Muscle of leg (tissue), 11 donors: Measurements from ENCODE around the gene FOXD4L6. TPM values are rescaled to one million over a fixed set of nuclear protein-coding genes. Genes with fewer than 3 reads are reported as not detected.
"Not testable (repeated sequence)": the region's sequence is repeated elsewhere in the genome, so short reads cannot be mapped to it uniquely, and the experiment has no call there.

ENCODE experiments used
- DNase-seq: peaks from one replicate; pipeline ENCODE4 v3.0.0; 2013
- H3K27ac ChIP-seq: one replicate; pipeline ENCODE4 v1.5.1; 2013; ENCODE audit warnings: mild to moderate bottlenecking, low read length, control low read depth
- H3K27me3 ChIP-seq: one replicate; pipeline ENCODE4 v1.6.1; 2013; ENCODE audit warnings: low read length; ENCODE audit not compliant: control insufficient read depth, insufficient read depth
- H3K36me3 ChIP-seq: one replicate; pipeline ENCODE4 v1.6.1; 2013; ENCODE audit warnings: low read length; ENCODE audit not compliant: control insufficient read depth, insufficient read depth
- H3K4me1 ChIP-seq: one replicate; pipeline ENCODE4 v1.6.1; 2013; ENCODE audit warnings: low read length; ENCODE audit not compliant: control insufficient read depth, insufficient read depth
- H3K4me3 ChIP-seq: one replicate; pipeline ENCODE4 v1.5.1; 2013; ENCODE audit warnings: low read length, control low read depth
- H3K9me3 ChIP-seq: replicated peaks from 2 replicates; pipeline ENCODE4 v1.6.1; 2013; ENCODE audit warnings: low read depth, low read length; ENCODE audit not compliant: control insufficient read depth
- WGBS: methylation state at CpG from one replicate; pipeline ENCODE4 v1.1.5; 2013; ENCODE audit warnings: missing lambda C conversion rate; ENCODE audit not compliant: insufficient coverage; 5-methylcytosine and 5-hydroxymethylcytosine counted together
- polyA plus RNA-seq, 8 donors: library from polyadenylated mRNA; unstranded; fragments of 120-200 nt; gene quantifications; one replicate each; pipeline versions ENCODE4 v1.2.1 to v1.2.3, GENCODE V29; 2013; ENCODE audit warnings: inconsistent platforms in 1 of 8, low replicate concordance in 1 of 8; ENCODE audit not compliant: insufficient read length in 8 of 8, insufficient read depth in 1 of 8
- total RNA-seq: library from RNA; stranded (reverse); fragments of 120-200 nt; gene quantifications from one replicate; pipeline ENCODE4 v1.2.4, GENCODE V29; 2013

The FOXD4L6 gene
- total and polyA plus RNA-seq, 9 donors: 0.13 to 0.54 TPM; not detected in 7

DNA sequence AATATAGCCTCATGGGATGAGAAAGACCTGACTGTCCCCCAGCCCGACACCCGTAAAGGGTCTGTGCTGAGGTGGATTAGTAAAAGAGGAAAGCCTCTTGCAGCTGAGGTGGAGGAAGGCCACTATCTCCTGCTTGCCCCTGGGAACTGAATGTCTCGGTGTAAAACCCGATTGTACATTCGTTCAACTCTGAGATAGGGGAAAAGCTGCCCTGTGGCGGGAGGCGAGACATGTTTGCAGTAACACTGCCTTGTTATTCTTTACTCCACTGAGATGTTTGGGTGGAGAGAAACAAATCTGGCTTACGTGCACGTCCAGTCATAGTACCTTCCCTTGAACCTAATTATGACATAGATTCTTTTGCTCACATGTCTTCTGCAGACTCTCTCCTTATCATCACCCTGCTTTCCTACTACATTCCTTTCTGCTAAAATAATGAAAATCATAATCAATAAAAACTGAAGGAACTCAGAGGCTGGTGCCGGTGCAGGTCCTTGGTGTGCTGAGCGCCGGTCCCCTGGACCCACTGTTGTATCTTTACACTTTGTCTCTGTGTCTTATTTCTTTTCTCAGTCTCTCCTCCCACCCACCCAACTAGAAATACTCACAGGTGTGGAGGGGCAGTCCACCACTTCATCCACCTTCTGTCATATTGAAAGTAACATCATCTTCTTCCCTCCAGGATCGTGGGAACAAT is 22.8 kb downstream of the FOXD4L6 start:
- H3K4me1 ChIP-seq, DNase-seq, H3K4me3 ChIP-seq, H3K36me3 ChIP-seq, H3K27ac ChIP-seq, H3K9me3 ChIP-seq: not testable (repeated sequence)
- WGBS: no CpG with 5 or more reads among the region's 13 CpGs
- H3K27me3 ChIP-seq: peaks cover 22% of the 10 kb centered on the region

GRCh38 chr9:41104542-41104941 is 23.9 kb downstream of the FOXD4L6 start:
- H3K4me1 ChIP-seq, H3K27ac ChIP-seq: not testable (repeated sequence)
- no CpG with 5 or more reads among the region's 19 CpGs for WGBS

DNA sequence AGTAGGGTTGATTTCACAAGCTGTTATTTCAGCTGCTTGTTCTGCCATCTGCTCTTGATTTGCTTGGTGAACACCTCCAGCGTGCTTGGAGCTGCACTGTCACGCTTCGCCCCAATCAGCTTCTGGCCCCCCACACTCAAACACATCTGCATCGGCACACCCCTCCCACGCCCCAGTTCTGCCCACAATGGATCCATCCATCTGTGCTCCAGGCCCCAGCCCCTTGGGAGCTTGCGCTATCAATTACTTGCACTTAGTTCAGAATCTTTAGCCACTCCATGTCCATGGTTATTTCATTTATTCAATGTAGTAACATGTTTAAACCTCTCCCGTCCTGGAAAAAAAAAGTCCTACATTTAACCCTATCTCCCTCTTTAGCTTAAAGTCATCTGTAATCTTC is 28.0 kb downstream of the FOXD4L6 start:
- not testable (repeated sequence) for H3K36me3 ChIP-seq, H3K27ac ChIP-seq, H3K27me3 ChIP-seq, H3K9me3 ChIP-seq, DNase-seq, H3K4me3 ChIP-seq, H3K4me1 ChIP-seq
- 34% methylated on average over 3 of the region's 7 CpGs for WGBS

More at GRCh38 chr9:41104542-41104941, 23.9 kb downstream of the FOXD4L6 start:
- not testable (repeated sequence) for H3K9me3 ChIP-seq, H3K36me3 ChIP-seq, DNase-seq, H3K4me3 ChIP-seq
- peaks cover 22% of the 10 kb centered on the region for H3K27me3 ChIP-seq

DNA sequence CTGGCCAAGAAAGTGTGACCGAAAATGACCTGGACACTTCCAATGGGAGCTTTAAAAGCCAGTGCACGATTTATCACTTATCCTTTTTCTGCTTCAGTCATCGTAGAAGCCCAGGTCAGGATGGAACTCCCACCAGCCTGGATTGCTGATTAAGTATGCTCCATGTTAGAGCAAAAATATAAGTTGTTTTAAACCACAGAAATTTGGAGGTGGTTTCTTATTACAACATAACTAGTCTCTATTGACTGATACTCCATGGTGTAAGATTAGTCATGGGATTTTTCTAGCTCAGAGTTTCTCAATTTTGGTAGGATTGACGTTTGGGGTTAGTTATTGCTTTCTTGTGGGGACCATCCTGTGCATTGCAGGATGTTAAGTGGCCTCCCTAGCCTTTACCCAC is 29.7 kb downstream of the FOXD4L6 start:
- H3K27ac ChIP-seq, H3K36me3 ChIP-seq, H3K9me3 ChIP-seq, H3K27me3 ChIP-seq, DNase-seq, H3K4me1 ChIP-seq, H3K4me3 ChIP-seq: not testable (repeated sequence)
- WGBS: 61% methylated on average over 2 of the region's 4 CpGs

GRCh38 chr9:41095060-41095459 is 33.4 kb downstream of the FOXD4L6 start:
- H3K9me3 ChIP-seq, H3K36me3 ChIP-seq, H3K27me3 ChIP-seq, DNase-seq, H3K4me1 ChIP-seq, H3K27ac ChIP-seq, H3K4me3 ChIP-seq: not testable (repeated sequence)
- no CpG with 5 or more reads among the region's 2 CpGs for WGBS

DNA sequence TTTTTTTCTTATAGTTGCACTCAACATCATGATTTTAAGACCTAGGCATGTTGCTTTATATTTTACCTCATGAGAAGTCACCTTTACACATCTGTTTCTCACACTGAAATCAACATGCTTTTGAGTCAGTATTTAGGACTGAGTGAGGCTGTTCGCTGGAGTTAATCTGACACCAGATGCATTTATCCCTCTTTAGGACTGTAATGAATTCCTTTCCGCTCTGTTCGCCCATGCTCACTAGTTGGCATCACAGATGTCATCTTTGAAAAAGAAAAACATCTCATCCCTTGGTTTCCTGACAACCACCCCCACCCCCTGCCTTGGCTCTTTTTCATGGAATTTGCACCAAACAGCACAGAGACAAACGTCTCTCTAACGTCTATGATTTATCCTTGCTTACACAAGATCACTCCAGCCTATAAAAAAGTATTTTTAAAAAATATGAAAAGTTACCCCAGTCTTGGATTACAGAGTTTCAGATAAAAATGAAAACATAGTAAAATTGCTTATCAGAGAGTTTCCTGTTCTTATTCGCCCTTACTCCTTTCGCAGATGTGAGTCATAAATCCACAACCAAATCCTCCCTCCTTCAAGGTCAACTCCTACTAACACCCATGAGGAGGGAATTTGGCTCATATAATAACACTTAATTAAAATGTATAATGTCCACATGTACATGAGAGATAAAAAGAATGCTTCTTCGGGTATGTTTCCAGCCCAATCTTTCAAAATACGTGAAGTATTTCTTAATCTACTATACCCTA is 34.3 kb downstream of the FOXD4L6 start:
- no CpG with 5 or more reads among the region's 9 CpGs for WGBS

GRCh38 chr9:41090922-41091321 is 37.6 kb downstream of the FOXD4L6 start:
- H3K4me3 ChIP-seq, H3K27me3 ChIP-seq, H3K9me3 ChIP-seq, H3K4me1 ChIP-seq, H3K27ac ChIP-seq, H3K36me3 ChIP-seq, DNase-seq: not testable (repeated sequence)

More for the DNA sequence above, 34.3 kb downstream of the FOXD4L6 start:
- DNase-seq: peak; percentile 10
- H3K36me3 ChIP-seq, H3K4me1 ChIP-seq, H3K9me3 ChIP-seq, H3K27me3 ChIP-seq, H3K4me3 ChIP-seq, H3K27ac ChIP-seq: not testable (repeated sequence)

GRCh38 chr9:41090386-41090785 is 38.1 kb downstream of the FOXD4L6 start:
- not testable (repeated sequence) for H3K4me3 ChIP-seq, H3K27ac ChIP-seq, H3K9me3 ChIP-seq, DNase-seq, H3K4me1 ChIP-seq, H3K36me3 ChIP-seq, H3K27me3 ChIP-seq
- no CpG with 5 or more reads among the region's 1 CpG for WGBS

GRCh38 chr9:41088450-41089059 is 39.9 kb downstream of the FOXD4L6 start:
- H3K4me3 ChIP-seq, H3K27me3 ChIP-seq, H3K4me1 ChIP-seq, H3K27ac ChIP-seq, DNase-seq, H3K36me3 ChIP-seq, H3K9me3 ChIP-seq: not testable (repeated sequence)
- WGBS: 32% methylated on average over 4 of the region's 11 CpGs

GRCh38 chr9:41087929-41088328 is 40.6 kb downstream of the FOXD4L6 start:
- not testable (repeated sequence) for H3K4me1 ChIP-seq, DNase-seq
- no CpG with 5 or more reads among the region's 5 CpGs for WGBS

More at GRCh38 chr9:41087929-41088328, 40.6 kb downstream of the FOXD4L6 start:
- H3K27ac ChIP-seq, H3K4me3 ChIP-seq, H3K9me3 ChIP-seq, H3K27me3 ChIP-seq, H3K36me3 ChIP-seq: not testable (repeated sequence)
